GM18498 (cell line): Measurements from ENCODE around the gene SDF2.

Source experiments
- ATAC-seq: cut with Tn5 transposase; IDR thresholded peaks from one replicate; pipeline ENCODE4 v1.9.1; 2021; ENCODE audit warnings: mild to moderate bottlenecking, moderate library complexity; ENCODE audit not compliant: unreplicated experiment

Gene SDF2

GRCh38 chr17:28661635-28662526 is at the start of gene SDF2, which contains the start of gene SUPT6H:
Gene SDF2, minus strand, starts transcription at chr17:28661906. Its CDS starts 30 bp downstream, at chr17:28661876.
Gene SUPT6H, plus strand, starts transcription at chr17:28662205. Its CDS starts 11,197 bp downstream, at chr17:28673402.
- ATAC-seq: peak; percentile 87

- peak; percentile 89 for ATAC-seq
Observed at GRCh38 chr17:28710861-28711722, 49.4 kb upstream of the SDF2 start.

- ATAC-seq: no peak
Observed at GRCh38 chr17:28707339-28707720, 45.6 kb upstream of the SDF2 start.

- no peak for ATAC-seq
Observed at GRCh38 chr17:28706471-28707338, 45.0 kb upstream of the SDF2 start.

GRCh38 chr17:28705728-28706334 is 44.1 kb upstream of the SDF2 start:
- no peak for ATAC-seq

GRCh38 chr17:28705074-28705659 is 43.5 kb upstream of the SDF2 start:
- no peak for ATAC-seq

- ATAC-seq: no peak
Observed at GRCh38 chr17:28704219-28704858, 42.6 kb upstream of the SDF2 start.

- ATAC-seq: no peak
Observed at GRCh38 chr17:28703552-28704218, 42.0 kb upstream of the SDF2 start.

GRCh38 chr17:28702752-28703150 is 41.0 kb upstream of the SDF2 start:
- no peak for ATAC-seq

- ATAC-seq: no peak
Observed at GRCh38 chr17:28702026-28702751, 40.5 kb upstream of the SDF2 start.

GRCh38 chr17:28700830-28701492 is 39.3 kb upstream of the SDF2 start:
- ATAC-seq: no peak

- no peak for ATAC-seq
Observed at GRCh38 chr17:28700278-28700677, 38.6 kb upstream of the SDF2 start.

GRCh38 chr17:28698253-28698941 is 36.7 kb upstream of the SDF2 start:
- ATAC-seq: no peak

GRCh38 chr17:28693869-28694268 is 32.2 kb upstream of the SDF2 start:
- no peak for ATAC-seq

- no peak for ATAC-seq
Observed at GRCh38 chr17:28689011-28689410, 27.3 kb upstream of the SDF2 start.

- ATAC-seq: no peak
Observed at GRCh38 chr17:28688481-28688880, 26.8 kb upstream of the SDF2 start.

- no peak for ATAC-seq
Observed at GRCh38 chr17:28686296-28686695, 24.6 kb upstream of the SDF2 start.
